GM10248 (cell line): ENCODE data around the gene ATXN7L3B.

Experiments
- CTCF ChIA-PET: fragments of 300-600 bp; sonication (Branson Sonifier 250); formaldehyde crosslinking; extraction: SDS; loops from one replicate; lab custom pipeline; 2021; ENCODE audit warnings: antibody characterized with exemption; lab: Yijun Ruan, JAX
- POLR2A ChIA-PET: fragments of 350-650 bp; sonication (Branson Sonifier 250); formaldehyde crosslinking; extraction: SDS; loops from one replicate; lab custom pipeline; 2020; ENCODE audit warnings: antibody characterized with exemption; lab: Yijun Ruan, JAX
- DNase-seq: peaks from one replicate; pipeline ENCODE4 v3.0.0; 2012; ENCODE audit errors: extremely low spot score
- TF ChIP-seq, protein P1 (sequence below): IDR thresholded peaks from 2 replicates; pipeline ENCODE4 v1.5.1; 2012; ENCODE audit warnings: mild to moderate bottlenecking, low read depth; ENCODE audit errors: extremely low read depth, missing control alignments, control extremely low read depth

ATXN7L3B gene

GRCh38 chr12:74509886-74510285 is 27.7 kb upstream of the ATXN7L3B start:
- TF ChIP-seq, protein P1, sequence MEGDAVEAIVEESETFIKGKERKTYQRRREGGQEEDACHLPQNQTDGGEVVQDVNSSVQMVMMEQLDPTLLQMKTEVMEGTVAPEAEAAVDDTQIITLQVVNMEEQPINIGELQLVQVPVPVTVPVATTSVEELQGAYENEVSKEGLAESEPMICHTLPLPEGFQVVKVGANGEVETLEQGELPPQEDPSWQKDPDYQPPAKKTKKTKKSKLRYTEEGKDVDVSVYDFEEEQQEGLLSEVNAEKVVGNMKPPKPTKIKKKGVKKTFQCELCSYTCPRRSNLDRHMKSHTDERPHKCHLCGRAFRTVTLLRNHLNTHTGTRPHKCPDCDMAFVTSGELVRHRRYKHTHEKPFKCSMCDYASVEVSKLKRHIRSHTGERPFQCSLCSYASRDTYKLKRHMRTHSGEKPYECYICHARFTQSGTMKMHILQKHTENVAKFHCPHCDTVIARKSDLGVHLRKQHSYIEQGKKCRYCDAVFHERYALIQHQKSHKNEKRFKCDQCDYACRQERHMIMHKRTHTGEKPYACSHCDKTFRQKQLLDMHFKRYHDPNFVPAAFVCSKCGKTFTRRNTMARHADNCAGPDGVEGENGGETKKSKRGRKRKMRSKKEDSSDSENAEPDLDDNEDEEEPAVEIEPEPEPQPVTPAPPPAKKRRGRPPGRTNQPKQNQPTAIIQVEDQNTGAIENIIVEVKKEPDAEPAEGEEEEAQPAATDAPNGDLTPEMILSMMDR, result no peak
- ChIA-PET POLR2A (no interaction called here), CTCF (interaction anchor here (1.3 kb wide), 1 partner anchor 24 kb away, joined by 3 read pairs; no protein-coding TSS in a partner anchor)
- no peak for DNase-seq

DNA sequence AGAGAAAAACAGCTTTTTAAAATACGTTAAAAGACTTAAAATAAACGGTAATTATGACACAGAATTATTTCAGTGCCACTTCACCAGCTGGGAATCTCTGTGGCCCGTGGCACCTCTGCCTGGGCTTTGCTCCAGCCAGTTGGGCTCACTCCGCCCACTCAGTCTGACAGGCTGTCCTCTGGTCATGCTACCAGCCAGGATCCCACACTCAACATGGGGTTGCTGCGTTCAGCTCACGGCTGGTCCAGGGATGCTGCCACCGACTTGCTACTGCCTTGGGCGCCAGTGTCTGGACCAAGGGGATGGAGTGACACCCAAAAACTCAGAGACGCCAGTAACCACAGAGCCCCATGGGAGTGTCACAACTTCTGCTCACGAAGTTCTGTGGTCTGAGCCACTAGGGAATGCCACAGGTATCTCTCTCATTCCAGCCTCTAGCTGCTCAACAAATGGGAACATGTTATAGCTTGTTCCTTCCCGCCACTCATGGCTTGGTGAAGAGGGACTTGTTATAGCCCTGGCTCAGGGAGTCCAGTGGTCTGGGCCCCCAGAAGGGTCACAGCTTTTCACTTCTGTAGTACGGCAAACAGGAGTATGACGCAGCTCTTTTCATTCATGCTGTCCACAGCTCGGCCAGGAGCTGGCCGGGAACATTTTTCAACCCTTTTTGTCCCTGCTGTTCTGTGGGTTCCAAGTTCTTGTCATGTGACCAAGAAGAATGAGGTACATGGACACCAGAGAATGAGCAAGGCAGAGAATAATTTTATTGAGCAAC is 23.4 kb upstream of the ATXN7L3B start:
- TF ChIP-seq, protein P1, result no peak
- CTCF ChIA-PET, result no interaction called here
- no peak for DNase-seq
- POLR2A ChIA-PET, result no interaction called here

GRCh38 chr12:74515849-74516248 is 21.8 kb upstream of the ATXN7L3B start:
- no peak for DNase-seq
- ChIA-PET CTCF (no interaction called here), POLR2A (no interaction called here)
- TF ChIP-seq, protein P1, result no peak

- ChIA-PET CTCF (no interaction called here), POLR2A (no interaction called here)
- DNase-seq, result no peak
- TF ChIP-seq, protein P1, result no peak
Measured at GRCh38 chr12:74526535-74526934, 11.1 kb upstream of the ATXN7L3B start.

DNA sequence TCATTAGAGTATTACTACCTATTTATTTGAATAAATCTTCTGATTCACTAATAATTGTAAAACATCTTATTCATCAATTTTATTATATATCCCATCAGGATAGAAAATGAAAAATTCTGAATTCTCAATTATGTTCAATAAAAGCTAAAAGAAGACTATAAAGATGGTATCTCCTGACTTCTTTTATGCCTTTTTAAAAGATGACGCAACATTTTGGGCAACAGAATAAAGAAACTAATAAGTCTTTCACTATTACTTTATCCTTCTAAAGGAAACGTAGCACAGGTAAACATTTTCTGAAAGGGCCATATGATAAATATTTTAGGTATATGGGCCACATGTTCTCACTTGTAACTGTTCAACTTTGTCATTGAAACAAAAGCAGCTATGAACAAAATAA is 10.1 kb upstream of the ATXN7L3B start:
- CTCF ChIA-PET, result no interaction called here
- TF ChIP-seq, protein P1, result no peak
- DNase-seq, result no peak
- POLR2A ChIA-PET, result no interaction called here

DNA sequence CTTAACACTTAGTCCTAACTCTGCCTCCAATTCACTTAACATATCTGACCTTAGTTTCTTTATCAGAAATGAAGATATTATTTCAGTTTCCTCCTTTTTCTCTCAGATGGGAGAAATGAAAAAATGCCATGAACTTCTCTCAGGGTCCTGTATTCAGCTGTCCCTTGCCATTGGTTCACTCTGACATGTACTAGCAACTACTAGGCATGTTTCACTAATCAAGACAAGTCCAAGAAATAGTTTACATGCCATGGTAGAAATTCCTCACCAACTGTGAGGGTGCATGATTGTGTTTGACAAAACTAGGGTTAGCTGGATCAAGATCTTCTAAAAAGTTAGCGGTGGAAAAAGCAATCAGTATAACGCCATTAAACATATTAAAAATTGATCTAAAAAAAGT is 7.0 kb upstream of the ATXN7L3B start:
- CTCF ChIA-PET, result no interaction called here
- DNase-seq, result no peak
- TF ChIP-seq, protein P1, result no peak
- POLR2A ChIA-PET, result no interaction called here
